Mammary epithelial cell (primary cell): ENCODE data around the gene NMT1.

Source experiments
- CTCF ChIP-seq, 2 donors: IDR thresholded peaks in 1 of 2; conservative IDR thresholded peaks in 1 of 2; 2 replicates each; pipeline ENCODE4 v1.5.1; 2011 to 2012; ENCODE audit warnings: inconsistent platforms in 2 of 2, low read length in 2 of 2, mild to moderate bottlenecking in 2 of 2, control low read depth in 1 of 2, low read depth in 1 of 2; ENCODE audit not compliant: insufficient read depth in 1 of 2; ENCODE audit errors: extremely low read depth in 1 of 2
- EZH2 ChIP-seq: IDR thresholded peaks from 2 replicates; pipeline ENCODE4 v1.6.1; 2012; ENCODE audit warnings: low read length, inconsistent platforms, borderline replicate concordance

GRCh38 chr17:45018848-45019711 is 42.0 kb upstream of the NMT1 start:
- TF ChIP-seq CTCF (conservative IDR thresholded peaks at IDR 0.05 in 1 of 2, IDR thresholded peaks at IDR 0.05 in 1 of 2; ENCODE audit: extremely low read depth in 1 of 2, insufficient read depth in 1 of 2, low read depth in 1 of 2, low read length in 2 of 2), result peak in 1 of 2 donors; percentile 43
- no peak for TF ChIP-seq EZH2
